ENCODE measurements around the gene ATP1B3.

DNA sequence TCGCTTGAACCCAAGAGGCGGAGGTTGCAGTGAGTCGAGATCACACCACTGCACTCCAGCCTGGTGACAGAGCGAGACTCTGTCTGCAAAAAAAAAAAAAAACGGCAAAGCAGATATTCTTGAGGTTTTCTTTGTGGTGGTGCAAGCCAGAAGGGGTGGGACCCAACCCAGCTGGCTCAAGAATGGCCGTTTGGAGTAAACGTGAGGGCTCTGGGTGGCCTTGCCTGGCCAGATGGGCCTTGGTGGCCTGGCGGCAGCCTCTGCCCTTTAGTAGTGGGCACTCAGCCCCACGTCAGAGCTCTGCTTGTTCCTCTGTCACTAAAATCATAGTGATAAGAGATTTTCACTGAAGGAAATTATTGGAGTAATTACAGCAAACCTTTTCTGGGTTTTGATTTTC lies 50.5 kb downstream of the ATP1B3 start:
- TF ChIP-seq, protein P1, sequence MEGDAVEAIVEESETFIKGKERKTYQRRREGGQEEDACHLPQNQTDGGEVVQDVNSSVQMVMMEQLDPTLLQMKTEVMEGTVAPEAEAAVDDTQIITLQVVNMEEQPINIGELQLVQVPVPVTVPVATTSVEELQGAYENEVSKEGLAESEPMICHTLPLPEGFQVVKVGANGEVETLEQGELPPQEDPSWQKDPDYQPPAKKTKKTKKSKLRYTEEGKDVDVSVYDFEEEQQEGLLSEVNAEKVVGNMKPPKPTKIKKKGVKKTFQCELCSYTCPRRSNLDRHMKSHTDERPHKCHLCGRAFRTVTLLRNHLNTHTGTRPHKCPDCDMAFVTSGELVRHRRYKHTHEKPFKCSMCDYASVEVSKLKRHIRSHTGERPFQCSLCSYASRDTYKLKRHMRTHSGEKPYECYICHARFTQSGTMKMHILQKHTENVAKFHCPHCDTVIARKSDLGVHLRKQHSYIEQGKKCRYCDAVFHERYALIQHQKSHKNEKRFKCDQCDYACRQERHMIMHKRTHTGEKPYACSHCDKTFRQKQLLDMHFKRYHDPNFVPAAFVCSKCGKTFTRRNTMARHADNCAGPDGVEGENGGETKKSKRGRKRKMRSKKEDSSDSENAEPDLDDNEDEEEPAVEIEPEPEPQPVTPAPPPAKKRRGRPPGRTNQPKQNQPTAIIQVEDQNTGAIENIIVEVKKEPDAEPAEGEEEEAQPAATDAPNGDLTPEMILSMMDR (conservative IDR thresholded peaks at IDR 0.05 in 1 of 2, IDR thresholded peaks at IDR 0.05 in 1 of 2; ENCODE audit: extremely low read depth in 1 of 2, insufficient read depth in 1 of 2, low read depth in 1 of 2, low read length in 2 of 2): no peak
- no peak for TF ChIP-seq EZH2 (IDR thresholded peaks at IDR 0.05; ENCODE audit: borderline replicate concordance, low read length)
